G401.6 (cell line): Measurements from ENCODE around the gene FGFR4.

Source experiments
- FAIRE-seq: peaks from 2 replicates; lab custom pipeline; 2012; peaks lifted over from hg19 to GRCh38; lab: Jason Lieb, UNC

Gene FGFR4

DNA sequence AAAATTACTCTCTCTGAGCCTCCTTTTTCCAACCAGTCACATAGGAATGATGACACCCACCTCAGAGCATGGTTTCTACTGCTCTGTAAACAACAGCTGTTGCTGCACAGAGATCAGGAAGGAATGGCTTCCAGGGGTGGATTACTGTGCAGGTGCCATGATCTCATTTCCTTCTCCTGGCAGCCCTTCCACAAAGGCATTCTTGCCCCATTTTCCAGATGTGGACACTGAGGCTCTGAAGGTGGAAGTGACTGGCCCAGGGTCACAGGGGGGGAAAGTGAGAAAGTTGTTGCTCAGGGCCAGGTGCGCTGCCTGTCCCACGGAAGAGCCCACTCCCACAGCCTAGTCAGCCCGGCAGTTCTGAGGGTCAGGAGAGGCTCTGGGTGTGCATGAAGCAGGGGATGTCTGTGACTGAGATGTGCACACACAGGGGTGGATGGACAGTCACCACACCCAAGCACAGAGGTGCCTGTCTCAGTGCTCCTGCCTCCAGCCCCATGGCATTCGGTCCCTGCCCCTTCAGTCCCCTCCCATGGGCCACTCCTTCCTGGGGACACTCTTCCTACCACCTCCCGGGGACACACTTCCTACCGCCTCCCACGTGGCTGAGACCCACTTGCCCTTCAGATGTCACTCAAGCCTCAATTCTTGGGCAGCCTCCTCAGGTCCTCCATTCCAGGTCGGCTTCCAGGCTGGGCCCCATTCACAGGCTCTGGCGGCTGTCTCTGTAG, 17.0 kb downstream of the FGFR4 start:
- no peak for FAIRE-seq

- no peak for FAIRE-seq
Observed at GRCh38 chr5:177105691-177106476, 19.2 kb downstream of the FGFR4 start.

DNA sequence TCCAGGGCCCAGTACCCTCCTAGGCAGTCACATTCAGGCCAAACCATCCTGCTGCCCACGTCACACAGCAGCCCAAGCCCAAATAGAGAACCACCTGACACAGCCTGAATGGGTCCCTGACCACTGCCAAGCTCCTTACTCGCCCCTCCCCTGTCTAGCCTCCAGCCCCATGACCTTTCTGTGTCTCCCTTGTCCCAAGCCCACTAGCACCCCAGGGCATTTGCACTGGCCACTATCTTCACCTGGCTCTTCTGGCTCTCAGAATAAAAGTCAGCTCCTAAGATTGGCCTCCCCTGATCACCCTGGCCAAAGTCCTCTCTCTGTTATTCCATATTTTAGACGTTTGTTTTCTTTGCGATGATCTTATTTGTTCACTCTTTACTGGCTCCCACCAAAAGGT, 20.4 kb downstream of the FGFR4 start:
- FAIRE-seq, result no peak

DNA sequence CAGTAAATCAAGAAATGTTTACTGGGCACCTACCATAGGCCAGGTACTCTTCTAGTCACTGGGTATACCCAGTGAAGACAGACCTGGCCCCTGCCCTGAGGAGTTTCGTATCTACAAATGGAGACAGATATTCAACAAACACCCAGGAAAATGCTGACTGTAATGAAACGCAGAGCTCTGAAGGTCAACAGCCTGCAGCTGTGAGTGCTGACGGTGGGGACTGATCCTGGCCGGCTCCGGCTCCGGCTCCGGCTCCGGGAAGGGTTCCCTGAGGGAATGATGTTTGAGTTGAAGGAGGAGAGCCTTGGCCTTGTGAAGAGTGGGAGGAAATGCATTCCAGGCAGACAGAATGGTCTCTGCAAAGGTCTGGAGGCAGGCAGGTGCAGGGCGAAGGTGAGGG, 23.1 kb downstream of the FGFR4 start:
- FAIRE-seq, result no peak

GRCh38 chr5:177111720-177112394, 25.1 kb downstream of the FGFR4 start:
- FAIRE-seq, result no peak

GRCh38 chr5:177112589-177113220, 26.0 kb downstream of the FGFR4 start:
- no peak for FAIRE-seq

DNA sequence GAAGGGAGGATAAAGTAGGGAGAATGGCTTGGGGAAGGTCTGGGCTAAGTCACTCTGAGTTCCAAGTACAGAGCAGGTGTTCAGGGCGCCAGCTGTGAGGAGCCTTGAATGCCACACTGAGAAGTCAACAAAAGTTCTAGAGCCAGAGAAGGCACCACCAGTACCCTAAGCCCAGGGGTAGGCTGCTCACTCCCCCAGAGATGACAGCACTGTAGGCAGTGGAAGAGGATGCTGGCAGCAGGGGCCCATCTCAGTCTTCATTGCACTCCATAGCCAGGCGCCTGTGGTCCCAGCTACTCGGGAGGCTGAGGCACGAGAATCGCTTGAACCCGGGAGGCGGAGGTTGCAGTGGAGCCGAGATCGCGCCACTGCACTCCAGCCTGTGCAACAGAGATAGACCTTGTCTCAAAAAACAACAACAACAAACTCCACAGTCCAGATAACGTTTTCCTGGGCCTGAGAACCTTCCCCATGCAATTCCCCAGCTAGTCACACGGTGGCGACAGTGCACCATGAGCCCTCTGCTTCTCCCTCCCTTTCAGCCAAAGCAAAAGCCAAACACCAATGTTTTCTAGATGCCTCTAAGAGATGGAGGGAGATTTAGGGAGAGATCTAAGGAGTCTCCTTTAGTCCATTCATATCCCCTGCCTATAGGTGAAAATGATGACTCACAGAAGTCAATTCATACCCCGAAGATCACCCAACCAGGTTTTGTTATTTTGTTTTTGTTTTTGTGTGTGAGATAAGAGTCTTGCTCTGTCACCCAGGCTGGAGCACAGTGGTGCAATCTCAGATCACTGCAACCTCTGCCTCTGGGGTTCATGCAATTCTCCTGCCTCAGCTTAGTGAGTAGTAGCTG, 27.1 kb downstream of the FGFR4 start:
- peak; percentile 88 for FAIRE-seq

DNA sequence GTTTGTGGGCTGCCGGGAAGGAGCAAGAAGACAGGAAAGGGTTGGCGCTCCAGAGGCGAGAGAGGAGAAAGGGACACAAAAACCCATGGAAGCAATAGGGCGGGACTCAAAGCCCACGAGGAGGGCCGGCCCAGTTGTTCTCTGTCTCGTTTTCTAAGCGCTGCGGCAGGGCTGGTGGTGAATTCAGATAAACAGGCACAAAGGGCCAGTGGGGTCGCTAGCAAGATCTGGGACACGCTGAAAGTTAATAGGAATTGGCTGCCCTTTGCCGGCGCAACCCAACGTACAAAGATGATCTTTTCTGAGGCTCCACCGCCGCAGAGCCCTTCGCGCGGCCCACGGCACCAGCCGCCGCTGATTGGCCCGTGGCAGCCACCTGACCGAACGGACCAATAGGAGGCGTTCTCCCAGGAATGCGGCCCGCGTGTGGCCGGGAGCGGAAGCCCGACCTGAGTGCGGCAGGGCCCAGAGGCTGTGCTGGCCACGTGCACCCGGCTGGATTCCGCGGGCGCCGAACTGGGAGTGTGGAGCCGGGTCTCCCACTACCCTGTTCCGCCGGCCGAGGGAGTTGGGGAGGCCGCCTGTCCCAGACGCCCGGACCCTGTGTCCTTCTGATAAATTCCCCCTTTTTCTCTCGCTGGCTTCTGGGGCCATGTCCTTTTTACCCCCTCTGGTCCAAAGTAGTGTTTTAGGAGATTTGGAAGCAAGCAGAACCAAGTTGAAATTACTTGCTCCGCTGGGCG, 30.1 kb downstream of the FGFR4 start:
- no peak for FAIRE-seq

DNA sequence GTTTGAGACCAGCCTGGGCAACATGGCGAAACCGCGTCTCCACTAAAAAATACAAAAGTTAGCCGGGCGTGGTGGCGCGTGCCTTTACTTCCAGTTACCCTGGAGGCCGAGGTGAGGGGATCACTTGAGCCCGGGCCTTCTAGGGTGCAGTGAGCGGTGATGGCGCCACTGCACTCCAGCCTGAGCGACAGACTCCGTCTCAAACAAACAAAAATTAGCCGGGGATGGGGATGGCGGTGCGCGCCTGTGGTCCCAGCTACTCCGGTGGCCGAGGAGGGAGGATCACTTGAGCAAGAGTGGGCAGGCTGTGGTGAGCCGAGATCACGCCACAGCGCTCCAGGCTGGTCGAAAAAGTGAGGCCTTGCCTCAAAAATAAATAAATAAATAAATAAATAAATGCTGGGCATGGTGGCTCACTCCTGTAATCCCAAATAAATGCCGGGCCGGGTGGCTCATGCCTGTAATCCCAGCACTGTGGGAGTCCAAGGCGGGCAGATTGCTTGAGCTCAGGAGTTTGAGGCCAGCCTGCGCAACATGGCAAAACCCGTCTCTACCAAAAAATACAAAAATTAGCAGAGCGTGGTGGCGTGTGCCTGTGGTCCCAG, 30.8 kb downstream of the FGFR4 start:
- no peak for FAIRE-seq

DNA sequence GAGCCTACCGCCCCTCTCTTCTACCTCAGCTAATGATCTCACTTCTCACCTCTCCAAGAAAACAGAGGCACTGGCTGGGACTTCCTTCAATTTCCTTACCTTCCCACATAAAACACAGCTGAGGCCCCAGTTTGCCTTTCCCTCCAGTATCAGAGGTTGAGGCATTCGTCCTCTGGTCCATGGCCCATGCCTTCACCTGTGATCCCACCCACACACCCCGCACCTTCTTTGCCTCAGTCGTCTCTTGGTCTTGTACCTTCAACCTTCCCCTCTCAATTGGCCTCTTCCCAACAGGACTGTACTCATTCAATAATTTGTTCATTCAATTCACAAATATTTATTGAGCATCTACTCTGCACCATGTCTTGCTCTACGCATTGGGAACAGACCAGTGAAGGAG, 35.9 kb downstream of the FGFR4 start:
- no peak for FAIRE-seq

DNA sequence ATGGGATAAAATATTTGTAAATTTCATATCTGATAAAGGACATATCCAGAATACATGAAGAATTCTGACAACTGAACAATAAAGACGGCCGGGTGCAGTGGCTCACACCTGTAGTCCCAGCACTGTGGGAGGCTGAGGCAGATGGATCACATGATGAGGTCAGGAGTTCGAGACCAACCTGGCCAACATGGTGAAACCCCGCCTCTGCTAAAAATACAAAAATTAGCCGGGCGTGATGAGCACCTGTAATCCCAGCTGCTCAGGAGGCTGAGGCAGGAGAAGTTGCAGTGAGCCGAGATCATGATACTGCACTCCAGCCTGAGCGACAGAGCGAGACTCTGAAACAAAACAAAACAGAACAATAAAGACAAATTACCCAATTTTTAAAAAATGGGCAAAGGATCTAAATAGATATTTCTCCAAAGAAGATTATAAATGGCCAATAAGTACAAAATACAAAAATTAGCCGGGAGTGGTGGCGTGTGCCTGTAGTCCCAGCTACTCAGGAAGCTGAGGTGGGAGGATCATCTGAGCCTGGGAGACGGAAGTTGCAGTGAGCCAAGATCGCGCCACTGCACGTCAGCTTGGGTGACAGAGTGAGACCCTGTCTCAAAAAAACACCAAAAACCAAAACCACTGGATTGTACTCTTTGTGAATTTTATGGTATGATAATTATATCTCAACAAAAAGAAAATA, 37.2 kb downstream of the FGFR4 start:
- no peak for FAIRE-seq

DNA sequence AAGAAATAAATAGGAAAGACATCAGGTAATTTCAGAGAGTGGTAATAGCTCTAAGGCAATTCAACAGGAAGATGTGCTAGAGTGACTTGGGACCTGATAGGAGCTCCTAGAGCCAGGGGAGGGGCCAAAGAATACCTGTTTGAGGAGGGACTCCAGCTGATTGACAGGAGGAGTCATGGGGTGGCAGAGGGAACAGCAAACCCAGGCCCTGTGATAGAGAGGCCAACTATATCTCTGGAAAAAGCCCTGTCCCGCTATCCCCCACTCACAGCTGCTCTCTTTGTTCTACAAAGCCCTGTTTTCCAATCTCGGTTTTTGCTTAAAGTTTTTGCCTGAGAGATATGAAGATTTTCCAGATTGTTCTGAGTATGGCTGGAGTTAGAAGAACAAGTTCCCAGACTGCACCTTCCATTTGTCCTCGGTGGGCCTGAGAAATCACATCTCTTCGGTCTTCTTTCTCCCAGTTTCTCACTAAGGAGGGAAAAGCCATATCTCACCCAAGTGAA, 37.8 kb downstream of the FGFR4 start:
- no peak for FAIRE-seq

- no peak for FAIRE-seq
Observed at GRCh38 chr5:177126771-177127170, 40.1 kb downstream of the FGFR4 start.

DNA sequence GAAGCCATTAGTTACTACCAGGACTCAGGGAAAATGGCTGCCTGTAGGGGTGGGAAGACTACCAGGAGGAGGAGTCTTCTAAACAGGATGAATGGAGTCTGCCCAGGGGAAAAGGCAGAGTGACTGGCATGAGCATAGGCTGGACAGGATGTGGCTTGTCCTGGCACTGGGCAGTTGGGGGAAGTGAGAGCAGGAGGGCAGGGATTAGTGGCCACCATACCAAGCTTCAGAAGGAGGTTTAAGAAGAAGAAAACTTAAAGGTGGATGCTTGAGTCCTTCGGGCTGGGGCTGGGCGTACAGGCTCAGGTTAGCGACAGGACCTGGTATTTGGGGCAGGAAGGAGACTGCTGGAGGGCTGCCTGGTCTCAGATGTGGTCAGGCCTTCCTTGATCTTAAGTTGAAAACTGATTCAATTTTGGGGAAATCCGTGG, 41.9 kb downstream of the FGFR4 start:
- FAIRE-seq, result no peak

DNA sequence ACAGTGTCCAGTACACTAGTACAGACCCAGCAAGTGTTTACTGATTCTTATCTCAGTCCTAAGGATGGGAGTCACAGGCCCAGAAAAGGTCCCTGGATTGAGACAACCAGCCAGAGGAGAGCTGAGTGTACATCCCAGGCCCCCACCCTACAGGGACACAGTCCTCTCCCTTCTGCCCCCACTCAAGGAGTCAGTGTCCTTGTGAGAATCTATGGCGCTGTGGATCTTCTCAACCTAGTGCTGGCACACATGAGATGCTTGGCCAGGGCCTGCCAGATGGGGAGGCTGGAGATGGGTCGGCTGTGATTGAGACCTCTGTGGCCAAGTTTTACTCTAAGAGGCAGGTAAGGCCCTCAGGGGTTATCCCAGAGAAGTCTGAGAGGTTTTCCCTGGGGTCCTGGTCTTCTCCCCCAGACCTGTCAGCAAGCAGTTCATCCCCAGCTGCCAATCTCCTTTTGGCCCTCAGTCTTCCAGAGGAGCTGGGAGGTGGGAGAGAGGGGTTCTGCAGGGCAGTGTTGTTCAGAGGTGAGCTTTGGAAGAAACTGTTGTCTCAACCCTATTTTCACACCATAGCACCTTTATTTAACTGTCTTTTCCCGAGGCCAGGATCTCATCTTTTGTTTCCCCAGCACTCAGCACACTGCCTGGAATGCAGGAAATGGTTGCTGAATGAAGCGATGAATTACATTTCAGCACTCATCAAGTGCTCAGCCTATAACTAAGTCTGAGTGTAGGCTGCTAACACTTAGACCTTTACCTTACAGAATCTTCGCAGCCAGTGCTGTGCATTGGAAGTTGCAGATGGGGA, 43.7 kb downstream of the FGFR4 start:
- FAIRE-seq, result no peak

GRCh38 chr5:177131019-177131320, 44.3 kb downstream of the FGFR4 start:
- FAIRE-seq, result no peak

DNA sequence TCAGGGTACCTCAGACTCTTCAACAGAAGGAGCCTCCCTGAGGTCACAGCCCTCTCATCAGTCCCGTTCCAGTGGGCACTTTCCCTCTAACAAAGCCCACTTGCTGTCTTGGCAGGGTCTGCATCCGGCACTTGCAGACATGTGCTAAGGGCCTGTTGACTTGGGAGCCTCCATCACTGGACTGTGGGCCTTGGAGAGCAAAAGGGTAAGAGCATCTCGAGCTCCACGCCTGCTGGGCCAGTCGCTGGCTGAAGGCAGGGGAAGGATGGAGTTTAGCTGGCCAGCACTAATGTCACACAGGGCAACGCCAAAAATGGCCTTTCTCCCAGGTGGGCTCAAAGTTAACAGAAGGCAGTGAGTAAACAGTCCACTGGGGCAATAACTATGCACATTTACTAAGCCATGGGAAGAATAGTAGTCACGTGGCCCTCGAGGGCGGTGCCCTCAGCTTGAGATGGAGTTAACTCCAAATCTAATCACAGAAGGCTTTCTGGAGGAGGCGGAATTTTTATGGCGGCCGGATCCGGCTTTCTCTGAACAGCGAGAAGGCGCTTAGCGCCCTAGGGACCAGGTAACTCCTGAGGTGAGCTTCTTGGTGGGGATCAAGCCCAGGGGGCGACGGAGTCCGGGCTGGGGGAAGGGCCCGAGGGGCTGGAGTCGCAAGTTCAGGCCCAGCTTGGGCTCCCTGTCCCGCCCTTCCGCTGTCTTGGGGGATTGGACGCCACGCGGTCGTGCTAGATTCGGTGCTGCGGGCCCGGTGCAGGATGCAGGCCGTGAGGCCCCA, 44.8 kb downstream of the FGFR4 start:
- no peak for FAIRE-seq
